M059J (cell line): ENCODE data around the gene COX7A1. TPM values are rescaled to one million over a fixed set of nuclear protein-coding genes. Genes with fewer than 3 reads are reported as not detected.

Experiments used
- DNase-seq: peaks from one replicate; pipeline ENCODE4 v3.0.0-alpha.2; 2012; ENCODE audit warnings: low read depth
- total RNA-seq: library from RNA; depleted of rRNA; stranded (reverse); fragments of >200 nt; shearing (Covaris generic); gene quantifications from 2 replicates; pipeline ENCODE4 v1.2.3, GENCODE V29; 2014; rRNA removed

COX7A1 gene
- total RNA-seq, 1 experiment from 2014 or later, result not detected

DNA sequence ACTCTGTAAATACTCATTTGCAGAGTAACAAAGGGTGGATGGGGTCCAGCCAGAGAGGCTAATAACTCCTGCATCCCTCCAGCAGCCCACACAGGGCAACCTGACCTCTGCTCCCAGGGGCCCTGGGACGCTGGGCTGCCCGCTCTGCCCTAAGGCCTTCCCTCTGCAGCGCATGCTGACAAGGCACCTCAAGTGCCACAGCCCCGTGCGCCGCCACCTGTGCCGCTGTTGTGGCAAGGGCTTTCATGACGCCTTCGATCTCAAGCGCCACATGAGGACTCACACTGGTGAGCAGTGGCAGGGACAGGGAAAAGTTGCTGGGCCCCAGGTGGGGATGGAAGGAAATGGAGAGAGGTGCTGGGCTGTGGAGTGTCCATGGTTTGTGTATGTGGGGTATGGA, 39.6 kb downstream of the COX7A1 start:
- DNase-seq, result no peak

DNA sequence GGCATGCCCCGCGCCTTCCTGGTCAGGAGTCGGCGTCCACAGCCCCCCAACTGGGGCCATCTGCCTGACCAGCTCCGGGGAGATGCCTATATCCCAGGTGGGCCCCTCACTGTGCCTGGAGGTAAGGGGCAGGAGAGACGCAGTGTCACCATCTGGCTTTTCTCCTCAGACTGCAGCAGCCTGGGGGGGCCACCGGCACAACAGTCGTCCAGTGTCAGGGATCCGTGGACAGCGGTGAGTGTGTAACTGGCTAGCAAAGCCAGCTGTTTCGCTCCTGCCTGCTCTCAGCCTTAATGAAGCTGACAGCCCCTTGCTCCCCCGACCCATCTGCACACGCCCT, 41.1 kb downstream of the COX7A1 start:
- DNase-seq, result no peak

DNA sequence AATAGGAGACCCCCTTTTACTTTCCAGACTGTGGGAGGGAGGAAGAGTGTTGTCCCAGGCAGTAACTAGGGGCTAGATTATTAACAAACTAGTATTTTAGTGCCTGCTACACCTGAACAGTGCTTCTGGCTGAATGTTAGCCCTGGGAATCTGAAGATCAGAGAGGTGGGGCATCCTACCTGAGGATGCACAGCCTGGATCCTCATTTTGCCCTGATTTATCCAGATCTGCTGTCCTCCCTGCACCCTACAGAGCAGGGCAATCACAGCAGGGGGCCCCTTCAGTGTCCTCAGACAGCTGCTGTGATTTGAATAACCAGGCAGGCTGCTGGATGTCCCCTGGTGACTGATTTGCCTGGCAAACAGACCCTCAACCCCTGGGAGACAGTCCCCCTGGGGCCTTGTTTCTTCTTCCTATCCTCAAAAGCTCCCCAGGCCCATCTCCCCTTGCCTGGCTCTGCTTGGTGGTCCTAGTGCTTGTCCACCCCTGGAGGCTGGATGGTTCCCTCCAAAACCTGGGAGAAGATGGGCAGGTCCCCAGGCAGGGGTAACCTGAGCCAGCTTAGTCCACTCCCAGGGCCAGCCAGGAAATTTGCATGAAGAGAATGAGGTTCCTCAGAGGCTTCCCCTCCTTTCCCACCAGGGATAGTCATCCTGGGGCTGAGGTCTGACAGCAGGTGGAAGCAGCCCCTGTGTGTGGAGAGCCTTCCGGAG, 41.6 kb downstream of the COX7A1 start, which contains the start of gene OVOL3:
TSS of gene OVOL3 (plus strand) at position 657 of the 713 bp plus-strand sequence. CDS start 60 bp downstream, outside the sequence.
- no peak for DNase-seq

DNA sequence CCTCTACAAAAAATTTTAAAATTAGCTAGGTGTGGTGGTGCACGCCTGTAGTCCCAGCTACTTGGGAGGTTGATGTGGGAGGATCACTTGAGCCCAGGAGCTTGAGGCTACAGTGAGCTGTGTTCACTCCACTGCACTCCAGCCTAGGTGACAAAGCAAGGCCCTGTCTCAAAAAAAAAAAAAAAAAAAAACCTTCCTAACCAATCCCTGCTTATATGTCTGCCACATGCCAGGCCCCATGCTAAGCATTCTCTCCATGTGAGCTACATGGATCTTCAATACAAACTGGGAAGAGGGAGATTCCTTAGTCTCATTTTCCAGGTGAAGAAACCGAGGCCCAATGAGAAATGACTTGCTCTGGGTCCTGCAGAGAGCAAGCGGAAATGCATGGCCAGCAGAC, 43.6 kb downstream of the COX7A1 start:
- DNase-seq, result no peak

DNA sequence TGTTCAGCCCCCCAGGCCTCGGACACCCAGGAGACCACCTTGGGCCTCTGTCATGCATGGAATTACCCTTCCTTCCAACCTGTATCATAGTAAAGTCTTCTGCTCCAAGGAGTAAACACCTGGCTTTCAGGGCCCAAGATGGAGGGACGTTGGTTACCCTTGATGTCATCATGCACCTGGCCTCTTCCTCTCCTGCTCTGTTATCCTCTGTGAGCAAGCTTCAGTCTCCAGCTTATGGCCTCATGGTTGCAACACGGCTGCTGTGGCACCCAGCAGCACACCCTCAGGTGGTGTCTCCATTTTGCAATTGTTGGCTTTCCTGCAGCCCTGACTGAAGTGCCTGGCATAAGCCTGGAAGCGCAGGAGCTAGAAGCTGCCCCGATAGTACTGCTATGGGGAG, 45.3 kb downstream of the COX7A1 start:
- DNase-seq, result no peak

DNA sequence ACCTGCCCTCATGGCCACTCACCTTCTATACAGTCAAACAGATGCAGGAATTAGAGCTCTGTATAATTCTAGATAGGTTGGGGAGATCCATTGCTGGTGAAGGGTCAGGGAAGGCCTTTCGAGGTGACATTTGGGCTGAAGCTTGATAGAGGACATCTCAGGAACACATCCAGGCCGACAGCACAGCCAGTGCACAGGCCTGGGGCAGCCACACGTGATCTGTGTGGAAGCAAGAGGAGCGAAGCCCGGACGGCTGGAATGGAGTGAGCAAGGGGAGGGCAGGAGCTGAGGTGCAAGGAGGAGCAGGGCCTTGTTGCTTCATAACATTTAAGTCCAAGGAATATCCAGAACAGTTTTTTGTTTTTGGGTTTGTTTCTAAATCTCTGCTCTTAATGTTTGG, 45.8 kb downstream of the COX7A1 start:
- no peak for DNase-seq

DNA sequence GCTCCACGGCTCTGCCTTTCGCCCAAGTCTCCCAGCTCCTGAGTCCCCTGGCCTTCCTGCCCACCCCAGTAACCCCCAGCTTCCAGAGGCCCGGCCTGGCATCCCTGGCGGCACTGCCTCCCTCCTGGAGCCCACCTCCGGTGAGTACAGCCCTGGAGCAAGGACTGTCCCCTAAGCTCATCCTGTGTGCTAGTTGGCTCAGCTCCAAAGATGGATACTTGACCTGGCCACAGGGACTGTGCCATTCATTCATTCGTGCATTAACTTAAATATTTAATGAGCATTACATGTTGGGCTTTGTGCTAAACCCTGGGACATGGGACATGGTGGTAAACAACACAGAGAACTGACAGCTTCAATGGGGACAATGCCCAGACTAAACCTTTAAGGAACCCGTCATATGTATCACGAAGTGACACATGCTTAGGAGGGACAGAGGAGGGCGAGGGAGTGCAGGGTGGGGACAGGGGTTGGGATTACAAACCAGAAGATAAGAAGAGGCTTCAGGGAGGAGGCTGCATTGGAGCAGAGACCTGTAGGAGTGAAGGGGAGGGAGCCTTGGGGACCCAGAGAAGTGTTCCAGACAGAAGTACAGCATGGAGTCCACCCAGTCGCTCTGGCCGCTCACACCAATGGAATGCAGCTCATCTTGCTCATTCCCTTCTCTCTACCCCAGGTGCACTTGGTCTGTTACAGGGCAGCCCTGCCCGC, 48.2 kb downstream of the COX7A1 start:
- DNase-seq, result peak; percentile 38

DNA sequence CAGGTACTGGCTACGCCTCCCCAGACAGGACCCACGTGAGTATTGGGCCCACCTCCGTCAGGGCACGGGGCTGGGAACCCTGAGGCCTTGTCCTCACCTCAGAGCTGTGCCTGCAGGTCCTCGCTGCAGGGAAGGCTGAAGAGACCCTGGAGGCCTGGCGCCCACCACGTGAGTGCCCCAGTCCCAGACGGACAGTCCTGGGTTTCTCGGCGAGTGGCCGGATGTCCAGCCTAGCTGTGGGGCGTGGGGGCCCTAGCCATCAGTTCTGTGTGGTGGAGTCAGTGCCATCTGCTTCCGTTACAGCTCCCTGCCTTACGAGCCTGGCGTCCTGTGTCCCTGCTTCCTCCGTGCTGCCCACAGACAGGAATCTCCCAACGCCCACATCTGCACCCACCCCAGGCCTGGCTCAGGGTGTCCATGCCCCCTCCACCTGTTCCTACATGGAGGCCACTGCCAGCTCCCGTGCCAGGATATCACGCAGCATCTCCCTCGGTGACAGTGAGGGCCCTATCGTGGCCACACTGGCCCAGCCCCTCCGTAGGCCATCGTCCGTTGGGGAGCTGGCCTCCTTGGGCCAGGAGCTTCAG, 49.1 kb downstream of the COX7A1 start:
- no peak for DNase-seq

DNA sequence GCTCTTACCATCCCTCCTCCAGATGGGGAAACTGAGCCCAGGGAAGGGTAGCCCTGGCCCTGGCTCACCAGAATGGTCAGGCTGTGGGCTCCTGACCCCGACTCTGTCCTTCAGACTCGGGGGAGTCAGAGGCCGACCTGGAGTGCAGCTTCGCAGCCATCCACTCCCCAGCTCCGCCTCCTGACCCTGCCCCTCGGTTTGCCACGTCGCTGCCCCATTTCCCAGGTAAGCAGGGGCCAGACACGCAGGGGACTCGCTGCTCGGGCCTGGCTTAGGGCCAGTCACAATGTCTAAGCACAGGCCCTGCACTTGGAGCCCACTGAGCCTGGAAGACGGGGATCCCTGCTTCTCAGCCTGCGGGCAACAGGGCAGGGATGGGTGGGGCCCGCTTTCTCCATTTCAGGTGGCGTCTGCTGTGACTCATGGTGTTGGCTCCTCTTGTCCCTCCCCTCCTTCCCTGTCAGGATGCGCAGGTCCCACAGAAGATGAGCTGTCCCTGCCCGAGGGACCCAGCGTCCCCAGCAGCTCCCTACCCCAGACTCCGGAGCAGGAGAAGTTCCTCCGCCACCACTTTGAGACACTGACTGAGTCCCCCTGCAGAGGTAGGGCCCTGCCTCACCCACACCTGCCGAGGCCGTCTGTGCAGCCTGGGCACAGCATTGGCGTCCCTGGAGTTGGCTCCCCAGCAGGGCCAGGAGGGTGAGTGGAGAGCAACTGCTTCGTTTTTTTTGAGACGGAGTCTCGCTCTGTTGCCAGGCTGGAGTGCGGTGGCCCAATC, 50.5 kb downstream of the COX7A1 start:
- DNase-seq, result no peak

Other genes starting within 250 kb of the COX7A1 start
- gene HCST, start 249.9 kb downstream of the COX7A1 start, total RNA-seq, result not detected in 2 replicates
- not detected in 2 replicates for gene TYROBP, start 244.2 kb downstream of the COX7A1 start, total RNA-seq
- 3.3 and 4.6 TPM in 2 replicates for gene LRFN3, start 216.1 kb downstream of the COX7A1 start, total RNA-seq
- gene SDHAF1, start 157.3 kb downstream of the COX7A1 start, total RNA-seq, result 32.0 and 40.1 TPM in 2 replicates
- gene SYNE4, start 143.6 kb downstream of the COX7A1 start, total RNA-seq, result not detected in 2 replicates
- gene ALKBH6, start 138.2 kb downstream of the COX7A1 start, total RNA-seq, result 54.6 and 64.6 TPM in 2 replicates
- 1.3 and 6.7 TPM in 2 replicates for gene CLIP3, start 119.6 kb downstream of the COX7A1 start, total RNA-seq
- gene THAP8, start 98.2 kb downstream of the COX7A1 start, total RNA-seq, result 4.3 and 6.8 TPM in 2 replicates
- 10.8 and 19.4 TPM in 2 replicates for gene WDR62, start 97.5 kb downstream of the COX7A1 start, total RNA-seq
- 0.39 TPM in 1 of 2 replicates, not detected in the other for gene OVOL3, start 41.3 kb downstream of the COX7A1 start, total RNA-seq
- gene POLR2I, start 37.6 kb downstream of the COX7A1 start, total RNA-seq, result 90.4 and 115 TPM in 2 replicates
- gene TBCB, start 37.0 kb downstream of the COX7A1 start, total RNA-seq, result 307 and 372 TPM in 2 replicates
- 425 and 426 TPM in 2 replicates for gene CAPNS1, start 12.4 kb downstream of the COX7A1 start, total RNA-seq
- 2.2 and 3.6 TPM in 2 replicates for gene ZNF565, start 62.2 kb upstream of the COX7A1 start, total RNA-seq
- 72.9 and 95.5 TPM in 2 replicates for gene ZNF146, start 62.7 kb upstream of the COX7A1 start, total RNA-seq
- 1.5 and 2.1 TPM in 2 replicates for gene ZFP14, start 226.8 kb upstream of the COX7A1 start, total RNA-seq